Progenitor cell of endocrine pancreas (in vitro differentiated cells): ENCODE measurements around the gene RITA1. TPM values are rescaled to one million over a fixed set of nuclear protein-coding genes. Genes with fewer than 3 reads are reported as not detected.

Experiments
- DNase-seq: peaks from one replicate; pipeline ENCODE4 v3.0.0; 2021; ENCODE audit warnings: low spot score; ENCODE audit not compliant: unreplicated experiment
- H3K27ac Mint-ChIP-seq: 2 replicates; pipeline ENCODE4 v1.8.0; 2021; ENCODE audit warnings: mild to moderate bottlenecking, moderate library complexity, mixed read lengths
- H3K27me3 Mint-ChIP-seq: 2 replicates; pipeline ENCODE4 v1.8.0; 2021; ENCODE audit warnings: mixed read lengths
- H3K36me3 Mint-ChIP-seq: 2 replicates; pipeline ENCODE4 v1.8.0; 2022; ENCODE audit warnings: mixed read lengths; ENCODE audit not compliant: insufficient read depth
- H3K4me1 Mint-ChIP-seq: 2 replicates; pipeline ENCODE4 v1.8.0; 2021; ENCODE audit warnings: low read depth, mixed read lengths
- H3K4me3 Mint-ChIP-seq: 2 replicates; pipeline ENCODE4 v1.8.0; 2021; ENCODE audit warnings: low read depth, mild to moderate bottlenecking, moderate library complexity, mixed read lengths
- H3K9me3 Mint-ChIP-seq: 2 replicates; pipeline ENCODE4 v1.8.0; 2021; ENCODE audit warnings: low read depth, mixed read lengths
- total RNA-seq: library from RNA; stranded (reverse); gene quantifications from 2 replicates; pipeline ENCODE4 v1.2.1, GENCODE V29; 2021
- TF ChIP-seq, protein P1 (sequence below): fragments of 200-600 bp; sonication (generic); IDR thresholded peaks from one replicate; pipeline ENCODE4 v1.5.0; 2021; ENCODE audit warnings: antibody characterized with exemption, mild to moderate bottlenecking; ENCODE audit not compliant: unreplicated experiment

The RITA1 gene
- total RNA-seq, 1 donor from 2014 or later: 16.2 TPM

DNA sequence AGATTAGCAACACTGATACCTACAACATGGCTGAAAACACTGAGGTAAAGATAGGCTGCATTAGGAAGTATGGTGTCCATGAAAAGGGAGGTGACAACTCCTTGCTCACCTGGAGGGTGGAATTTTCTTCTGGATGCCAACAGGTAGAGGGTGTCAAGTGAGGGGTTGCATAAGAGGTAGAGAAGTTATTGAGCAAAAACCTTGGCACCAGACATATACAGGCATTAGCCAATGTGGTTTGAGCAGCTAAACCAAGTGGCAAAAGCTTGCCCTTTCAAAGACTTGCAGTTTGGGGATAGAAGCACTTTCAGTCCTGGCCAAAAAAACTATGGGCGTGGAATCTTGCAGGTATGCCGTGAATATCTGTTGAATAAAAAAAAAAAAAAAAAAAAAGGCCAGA, 3.8 kb downstream of the RITA1 start:
- no peak for DNase-seq
- TF ChIP-seq, protein P1, sequence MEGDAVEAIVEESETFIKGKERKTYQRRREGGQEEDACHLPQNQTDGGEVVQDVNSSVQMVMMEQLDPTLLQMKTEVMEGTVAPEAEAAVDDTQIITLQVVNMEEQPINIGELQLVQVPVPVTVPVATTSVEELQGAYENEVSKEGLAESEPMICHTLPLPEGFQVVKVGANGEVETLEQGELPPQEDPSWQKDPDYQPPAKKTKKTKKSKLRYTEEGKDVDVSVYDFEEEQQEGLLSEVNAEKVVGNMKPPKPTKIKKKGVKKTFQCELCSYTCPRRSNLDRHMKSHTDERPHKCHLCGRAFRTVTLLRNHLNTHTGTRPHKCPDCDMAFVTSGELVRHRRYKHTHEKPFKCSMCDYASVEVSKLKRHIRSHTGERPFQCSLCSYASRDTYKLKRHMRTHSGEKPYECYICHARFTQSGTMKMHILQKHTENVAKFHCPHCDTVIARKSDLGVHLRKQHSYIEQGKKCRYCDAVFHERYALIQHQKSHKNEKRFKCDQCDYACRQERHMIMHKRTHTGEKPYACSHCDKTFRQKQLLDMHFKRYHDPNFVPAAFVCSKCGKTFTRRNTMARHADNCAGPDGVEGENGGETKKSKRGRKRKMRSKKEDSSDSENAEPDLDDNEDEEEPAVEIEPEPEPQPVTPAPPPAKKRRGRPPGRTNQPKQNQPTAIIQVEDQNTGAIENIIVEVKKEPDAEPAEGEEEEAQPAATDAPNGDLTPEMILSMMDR: no peak
- H3K27ac Mint-ChIP-seq: peak overlapping the region; percentile 34
- no peaks in the 10 kb centered on the region for H3K9me3 Mint-ChIP-seq
- H3K27me3 Mint-ChIP-seq: no peaks in the 10 kb centered on the region
- H3K4me3 Mint-ChIP-seq: no peak overlapping the region
- H3K36me3 Mint-ChIP-seq: peaks cover 14% of the 10 kb centered on the region
- H3K4me1 Mint-ChIP-seq: peaks cover 13% of the 10 kb centered on the region

GRCh38 chr12:113190761-113191160, 5.2 kb downstream of the RITA1 start:
- TF ChIP-seq, protein P1: no peak
- H3K4me3 Mint-ChIP-seq: no peak overlapping the region
- H3K9me3 Mint-ChIP-seq: no peaks in the 10 kb centered on the region
- no peak overlapping the region for H3K27ac Mint-ChIP-seq
- peaks cover 16% of the 10 kb centered on the region for H3K36me3 Mint-ChIP-seq
- DNase-seq: no peak
- H3K4me1 Mint-ChIP-seq: peaks cover 10% of the 10 kb centered on the region
- H3K27me3 Mint-ChIP-seq: no peaks in the 10 kb centered on the region

DNA sequence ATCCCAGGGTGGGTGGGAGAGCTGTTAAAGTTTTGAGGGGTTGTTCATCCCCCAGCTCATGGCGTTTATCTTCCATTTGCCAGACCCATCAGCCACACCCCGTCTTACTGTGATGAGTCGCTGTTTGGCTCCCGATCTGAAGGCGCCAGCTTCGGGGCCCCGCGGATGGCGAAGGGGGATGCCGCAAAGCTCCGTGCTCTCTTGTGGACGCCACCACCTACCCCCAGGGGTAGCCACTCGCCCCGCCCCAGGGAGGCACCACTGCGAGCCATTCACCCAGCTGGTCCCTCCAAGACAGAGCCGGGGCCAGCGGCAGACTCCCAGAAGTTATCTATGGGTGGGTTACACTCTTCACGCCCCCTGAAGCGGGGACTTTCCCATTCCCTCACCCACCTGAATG, 5.7 kb downstream of the RITA1 start:
- Mint-ChIP-seq H3K27ac (no peak overlapping the region), H3K4me1 (peaks cover 8% of the 10 kb centered on the region), H3K36me3 (peaks cover 16% of the 10 kb centered on the region), H3K27me3 (no peaks in the 10 kb centered on the region), H3K9me3 (no peaks in the 10 kb centered on the region), H3K4me3 (no peak overlapping the region)
- DNase-seq: no peak
- TF ChIP-seq, protein P1: no peak

- Mint-ChIP-seq H3K27me3 (no peaks in the 10 kb centered on the region), H3K27ac (no peak overlapping the region)
Measured at GRCh38 chr12:113194971-113195391, 9.5 kb downstream of the RITA1 start.

GRCh38 chr12:113195598-113195997, 10.1 kb downstream of the RITA1 start:
- Mint-ChIP-seq H3K4me1 (no peaks in the 10 kb centered on the region), H3K36me3 (peaks cover 5% of the 10 kb centered on the region), H3K4me3 (no peak overlapping the region), H3K9me3 (no peaks in the 10 kb centered on the region), H3K27ac (no peak overlapping the region), H3K27me3 (no peaks in the 10 kb centered on the region)
- TF ChIP-seq, protein P1: no peak
- DNase-seq: no peak

More at GRCh38 chr12:113194971-113195391, 9.5 kb downstream of the RITA1 start:
- H3K9me3 Mint-ChIP-seq: no peaks in the 10 kb centered on the region
- DNase-seq: no peak
- TF ChIP-seq, protein P1: no peak
- H3K36me3 Mint-ChIP-seq: peaks cover 6% of the 10 kb centered on the region
- no peaks in the 10 kb centered on the region for H3K4me1 Mint-ChIP-seq
- H3K4me3 Mint-ChIP-seq: no peak overlapping the region
